Inflammatory macrophage treated with lipopolysaccharide for 1 hour (primary cell): Measurements from ENCODE around the gene COMMD3.
"Not testable (repeated sequence)": the region's sequence is repeated elsewhere in the genome, so short reads cannot be mapped to it uniquely, and the experiment has no call there.

Experiments
- DNase-seq, 2 donors: peaks; one replicate each; pipeline ENCODE4 v3.0.0-alpha.2; 2020 to 2022

COMMD3 gene

GRCh38 chr10:22316286-22317075, at the start of gene COMMD3:
Gene COMMD3 (plus strand): TSS chr10:22316388. CDS start chr10:22316418, 30 bp downstream.
- DNase-seq: peak; percentile 77 to 78

GRCh38 chr10:22268503-22268902, 47.7 kb upstream of the COMMD3 start:
- DNase-seq: no peak

- DNase-seq: no peak
Observed at GRCh38 chr10:22271786-22272185, 44.4 kb upstream of the COMMD3 start.

- no peak for DNase-seq
Observed at GRCh38 chr10:22278441-22278782, 37.8 kb upstream of the COMMD3 start.

- DNase-seq: no peak
Observed at GRCh38 chr10:22280078-22280477, 36.1 kb upstream of the COMMD3 start.

- DNase-seq: no peak
Observed at GRCh38 chr10:22285130-22285529, 31.1 kb upstream of the COMMD3 start.

GRCh38 chr10:22293747-22294404, 22.3 kb upstream of the COMMD3 start:
- DNase-seq: no peak

GRCh38 chr10:22294694-22295093, 21.5 kb upstream of the COMMD3 start:
- DNase-seq: no peak

GRCh38 chr10:22301193-22301592, 15.0 kb upstream of the COMMD3 start:
- no peak for DNase-seq

- DNase-seq: no peak
Observed at GRCh38 chr10:22303461-22303860, 12.7 kb upstream of the COMMD3 start.

- DNase-seq: no peak
Observed at GRCh38 chr10:22305721-22306120, 10.5 kb upstream of the COMMD3 start.

GRCh38 chr10:22308390-22308789, 7.8 kb upstream of the COMMD3 start:
- no peak for DNase-seq

GRCh38 chr10:22309180-22310000, 6.8 kb upstream of the COMMD3 start:
- no peak for DNase-seq

- not testable (repeated sequence) for DNase-seq
Observed at GRCh38 chr10:22310012-22310411, 6.2 kb upstream of the COMMD3 start.

GRCh38 chr10:22310928-22311327, 5.3 kb upstream of the COMMD3 start:
- no peak for DNase-seq

- DNase-seq: no peak
Observed at GRCh38 chr10:22314852-22315251, 1.3 kb upstream of the COMMD3 start.

GRCh38 chr10:22315455-22316285, 518 bp upstream of the COMMD3 start:
- no peak for DNase-seq

- no peak for DNase-seq
Observed at GRCh38 chr10:22317076-22317370, 835 bp downstream of the COMMD3 start.

- DNase-seq: no peak
Observed at GRCh38 chr10:22317771-22318565, 1.8 kb downstream of the COMMD3 start.

- no peak for DNase-seq
Observed at GRCh38 chr10:22318772-22319171, 2.6 kb downstream of the COMMD3 start.

- no peak for DNase-seq
Observed at GRCh38 chr10:22319547-22319979, 3.4 kb downstream of the COMMD3 start.

GRCh38 chr10:22319980-22320558, 3.9 kb downstream of the COMMD3 start:
- peak in 1 of 2 donors; percentile 48 for DNase-seq
